Subcutaneous adipose tissue (tissue), 4 donors: ENCODE measurements around the gene BDH1. TPM values are rescaled to one million over a fixed set of nuclear protein-coding genes. Genes with fewer than 3 reads are reported as not detected.

Source experiments
- CTCF ChIP-seq: fragments of 450-650 bp; IDR thresholded peaks from one replicate; pipeline ENCODE4 v1.5.1; 2016; ENCODE audit warnings: low read depth, mild to moderate bottlenecking, control low read depth, antibody characterized with exemption, moderate library complexity
- total RNA-seq, 4 donors: library from RNA; depleted of rRNA; stranded (reverse); fragments of >200 nt; gene quantifications; one replicate each; pipeline ENCODE4 v1.1.0, GENCODE V29; 2016

The BDH1 gene
- total RNA-seq, 4 donors from 2014 or later: 15.5 to 65.2 (median 20.9) TPM

- no peak for TF ChIP-seq CTCF
These were observed 32.2 kb downstream of the BDH1 start for GRCh38 chr3:197523526-197523925.

GRCh38 chr3:197522881-197523441 is 32.8 kb downstream of the BDH1 start:
- TF ChIP-seq CTCF: no peak

- TF ChIP-seq CTCF: no peak
These were observed 33.5 kb downstream of the BDH1 start for GRCh38 chr3:197522183-197522715.

GRCh38 chr3:197521277-197522182 is 34.2 kb downstream of the BDH1 start:
- TF ChIP-seq CTCF: no peak

GRCh38 chr3:197520311-197521276 is 35.2 kb downstream of the BDH1 start:
- TF ChIP-seq CTCF: no peak

- TF ChIP-seq CTCF: no peak
These were observed 36.0 kb downstream of the BDH1 start for GRCh38 chr3:197519801-197520211.
